Loucy (cell line): Measurements from ENCODE around the gene PTPRF.

Experiments
- EZH2phosphoT487 ChIP-seq: fragments of 200-600 bp; IDR thresholded peaks from 2 replicates; pipeline ENCODE4 v1.6.1; 2018; ENCODE audit warnings: antibody characterized with exemption, mild to moderate bottlenecking, moderate library complexity, borderline replicate concordance
- TF ChIP-seq, protein P1 (sequence below): fragments of 200-600 bp; sonication (generic); conservative IDR thresholded peaks from 2 replicates; pipeline ENCODE4 v1.5.1; 2014; ENCODE audit warnings: mild to moderate bottlenecking, antibody characterized with exemption, low read length

DNA sequence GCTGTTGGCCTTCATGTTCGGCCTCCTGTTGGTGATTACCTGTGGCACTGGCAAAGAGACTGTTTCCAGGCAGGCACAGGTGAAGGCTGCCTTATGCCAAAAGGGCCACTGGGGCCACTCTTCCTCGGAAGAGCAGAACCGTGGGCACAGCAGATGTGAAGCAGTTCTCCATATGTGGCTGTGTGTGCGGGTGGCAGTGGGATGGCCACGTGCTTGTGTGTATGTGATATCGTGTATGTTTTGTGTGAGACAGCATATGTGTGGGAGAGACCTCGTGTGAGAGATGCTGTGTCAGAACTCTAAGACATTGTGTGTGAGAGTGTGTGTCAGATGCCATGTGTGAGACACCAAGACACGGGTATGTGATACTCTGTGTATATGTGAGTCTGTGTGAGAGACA, 65.9 kb downstream of the PTPRF start:
- TF ChIP-seq, protein P1, sequence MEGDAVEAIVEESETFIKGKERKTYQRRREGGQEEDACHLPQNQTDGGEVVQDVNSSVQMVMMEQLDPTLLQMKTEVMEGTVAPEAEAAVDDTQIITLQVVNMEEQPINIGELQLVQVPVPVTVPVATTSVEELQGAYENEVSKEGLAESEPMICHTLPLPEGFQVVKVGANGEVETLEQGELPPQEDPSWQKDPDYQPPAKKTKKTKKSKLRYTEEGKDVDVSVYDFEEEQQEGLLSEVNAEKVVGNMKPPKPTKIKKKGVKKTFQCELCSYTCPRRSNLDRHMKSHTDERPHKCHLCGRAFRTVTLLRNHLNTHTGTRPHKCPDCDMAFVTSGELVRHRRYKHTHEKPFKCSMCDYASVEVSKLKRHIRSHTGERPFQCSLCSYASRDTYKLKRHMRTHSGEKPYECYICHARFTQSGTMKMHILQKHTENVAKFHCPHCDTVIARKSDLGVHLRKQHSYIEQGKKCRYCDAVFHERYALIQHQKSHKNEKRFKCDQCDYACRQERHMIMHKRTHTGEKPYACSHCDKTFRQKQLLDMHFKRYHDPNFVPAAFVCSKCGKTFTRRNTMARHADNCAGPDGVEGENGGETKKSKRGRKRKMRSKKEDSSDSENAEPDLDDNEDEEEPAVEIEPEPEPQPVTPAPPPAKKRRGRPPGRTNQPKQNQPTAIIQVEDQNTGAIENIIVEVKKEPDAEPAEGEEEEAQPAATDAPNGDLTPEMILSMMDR, result no peak
- no peak for TF ChIP-seq EZH2phosphoT487
